Right ventricle myocardium inferior (tissue), 1 donor: ENCODE data around the gene COL4A1. TPM values are rescaled to one million over a fixed set of nuclear protein-coding genes. Genes with fewer than 3 reads are reported as not detected.

ENCODE experiments used
- ATAC-seq: fragments of 200-7000 bp; cut with Tn5 transposase; one replicate; pipeline ENCODE4 v1.9.1; 2020; ENCODE audit warnings: mild to moderate bottlenecking, moderate library complexity
- DNase-seq: peaks from one replicate; pipeline ENCODE4 v3.0.0; 2021; ENCODE audit errors: missing footprints
- intact Hi-C: fragments of 100-400 bp; cut with DNase I; formaldehyde crosslinking; loops from one replicate; pipeline ENCODE4 v1.11.0; 2022
- microRNA-seq: library from miRNA; unstranded; fragments of <30 nt; microRNA quantifications from one replicate; pipeline ENCODE4 v1.2.0, GENCODE V29; 2020
- total RNA-seq: library from RNA; stranded (reverse); fragmentation: NEBNext Ultra II Directional; extraction: Animal tissue kit (Norgen Biotek cat#: 25700); gene quantifications from one replicate; pipeline ENCODE4 v1.2.1, GENCODE V29; 2021
- donor health status: DM: no; HTN: yes; CAD: no; lungs with severe emphysema.

Gene COL4A1
- total RNA-seq, 1 donor from 2014 or later = 128 TPM

- no peak for ATAC-seq
- no peak for DNase-seq
- intact Hi-C loops = no loop called here
Measured at GRCh38 chr13:110110783-110111182, 196.2 kb downstream of the COL4A1 start.

- DNase-seq (peak; percentile 91), ATAC-seq (peak; percentile 87)
- intact Hi-C loops = loop anchor here (2.0 to 10.0 kb wide), 9 partner anchors 27 to 1148 kb away; partner anchors contain the start of gene IRS2
Measured at GRCh38 chr13:110109910-110110309, 197.0 kb downstream of the COL4A1 start.

DNA sequence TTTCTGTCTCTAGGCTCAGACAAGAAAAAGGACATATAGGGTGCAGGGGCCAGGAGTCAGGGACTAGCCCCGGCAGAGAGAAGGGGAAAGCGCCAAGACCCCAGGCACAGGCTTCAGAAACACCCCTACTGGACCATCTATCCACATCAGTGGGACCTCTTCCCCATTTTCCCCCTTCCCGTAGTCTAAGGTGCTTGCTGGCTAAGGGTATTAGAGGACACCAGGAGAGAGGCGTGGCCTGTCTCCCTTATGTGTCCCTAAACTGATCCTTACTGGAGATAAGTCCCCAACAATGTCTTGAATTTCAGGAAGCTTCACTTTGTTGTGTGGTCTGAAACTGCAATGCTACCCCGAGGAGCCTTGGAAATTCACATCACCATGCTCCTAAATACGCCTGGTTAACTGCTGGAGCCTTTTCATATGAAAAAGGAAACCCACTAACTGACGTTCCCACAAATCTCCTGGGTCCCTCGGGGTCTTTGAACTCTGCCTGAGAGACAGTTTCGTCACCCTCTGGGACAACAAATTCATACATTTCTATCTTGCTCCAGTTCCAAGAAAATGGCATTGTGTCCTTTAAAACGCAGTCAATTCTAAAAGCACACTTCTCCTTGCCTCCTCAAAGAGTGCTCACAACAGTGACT, 197.7 kb downstream of the COL4A1 start:
- ATAC-seq = no peak
- DNase-seq = no peak
- intact Hi-C loops = loop anchor here (2.0 to 10.0 kb wide), 9 partner anchors 28 to 1147 kb away; partner anchors contain the start of gene IRS2

DNA sequence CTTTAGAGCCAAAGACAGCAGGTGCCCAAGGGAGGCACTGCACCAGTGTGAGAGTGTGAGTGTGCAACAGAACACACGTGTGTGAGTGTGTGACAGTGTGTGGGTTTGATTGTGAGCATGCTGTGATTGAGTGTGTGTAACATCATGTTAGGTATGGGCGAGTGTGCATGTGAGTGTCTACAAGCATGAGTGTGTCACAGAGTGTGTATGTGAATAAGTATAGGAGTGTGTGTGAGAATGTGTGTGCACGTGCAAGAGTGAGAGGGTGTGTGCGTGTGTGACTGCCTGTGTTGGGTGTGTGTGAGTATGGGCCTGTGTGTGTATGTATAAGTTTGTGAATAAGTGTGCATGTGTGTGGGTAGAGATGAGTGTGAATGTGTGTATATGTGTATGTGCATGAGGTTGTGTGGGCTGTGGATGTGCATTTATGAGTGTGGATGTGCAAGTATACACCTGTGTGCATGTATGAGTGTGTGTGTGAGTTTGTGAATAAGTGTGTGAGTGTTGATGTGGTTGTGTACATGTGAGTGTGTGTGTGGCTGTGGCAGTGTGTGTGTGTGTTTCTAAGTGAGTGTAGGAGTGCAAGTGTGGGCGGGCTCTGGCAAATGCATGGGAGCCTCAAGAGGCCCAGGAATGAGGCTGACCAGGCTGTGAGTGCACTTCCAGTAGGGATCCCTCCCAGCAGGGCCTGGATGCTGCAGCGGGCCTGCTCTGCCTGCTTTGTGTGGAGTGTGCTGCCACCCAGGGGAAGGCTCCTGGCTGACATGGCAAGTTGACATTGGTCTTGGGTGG, 198.4 kb downstream of the COL4A1 start:
- DNase-seq = peak; percentile 89
- intact Hi-C loops = loop anchor here (2.0 to 10.0 kb wide), 9 partner anchors 28 to 1146 kb away; partner anchors contain the start of gene IRS2
- ATAC-seq = peak; percentile 92

DNA sequence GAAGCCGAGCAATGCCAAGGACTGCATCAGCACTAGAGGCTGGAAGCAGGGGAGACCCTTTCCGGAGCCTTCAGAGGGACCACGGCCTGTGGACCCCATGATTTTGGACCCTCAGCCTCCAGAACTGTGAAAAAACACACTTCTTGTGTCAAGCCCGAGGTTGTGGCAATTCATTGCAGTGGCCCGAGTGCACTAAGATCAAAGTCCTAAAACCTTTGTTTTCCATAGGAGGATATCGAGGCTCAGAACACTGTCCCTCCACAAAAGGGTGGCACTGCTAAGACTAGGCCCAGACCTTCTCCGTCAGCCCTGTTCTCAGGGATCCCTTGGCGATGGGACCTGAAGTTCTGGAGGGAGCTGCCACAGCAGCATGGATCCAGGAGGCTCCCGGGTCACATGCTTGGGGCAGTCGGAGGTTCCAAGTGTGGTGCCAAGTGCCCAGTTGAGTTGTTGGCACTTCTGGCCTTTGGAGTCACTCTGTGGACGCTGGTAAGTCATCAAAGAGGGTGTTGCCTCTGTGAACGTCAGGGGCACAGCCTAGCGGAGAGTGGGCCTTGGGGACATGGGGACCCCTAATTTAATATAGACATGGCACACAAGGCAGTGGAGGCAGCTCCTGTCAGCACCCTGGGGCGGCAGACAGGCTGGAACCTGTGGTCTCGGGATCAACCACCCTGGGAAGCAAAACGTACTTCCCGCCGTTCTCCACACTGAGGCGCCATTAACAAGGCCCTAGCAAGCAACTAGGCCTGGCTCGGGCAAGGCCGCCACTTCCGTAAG, 199.2 kb downstream of the COL4A1 start:
- DNase-seq (no peak), ATAC-seq (no peak)
- intact Hi-C loops = loop anchor here (2.0 to 10.0 kb wide), 9 partner anchors 29 to 1145 kb away; partner anchors contain the start of gene IRS2

DNA sequence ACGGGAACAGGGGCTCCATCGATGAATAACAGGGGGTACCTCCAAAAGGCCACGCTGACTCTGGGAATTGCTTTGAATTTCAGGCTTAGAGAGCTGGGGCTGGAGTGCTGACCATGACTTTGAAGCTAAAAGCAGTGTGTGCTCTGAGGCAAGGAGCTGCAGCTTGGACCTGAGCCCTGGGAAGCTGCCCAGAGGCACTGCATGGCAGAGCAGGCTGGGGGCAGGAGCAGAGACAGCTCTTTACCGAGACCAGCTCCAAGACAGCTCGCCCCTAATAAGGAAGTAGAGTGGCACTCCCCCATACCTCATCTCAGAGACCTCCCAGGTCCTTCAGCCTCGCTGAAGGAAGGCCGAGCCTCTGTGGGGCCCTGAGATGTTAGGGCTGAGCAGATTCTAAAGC, 200.2 kb downstream of the COL4A1 start:
- intact Hi-C loops = loop anchor here (5.0 to 10.0 kb wide), 7 partner anchors 84 to 1144 kb away; partner anchors contain the start of gene IRS2
- DNase-seq (no peak), ATAC-seq (peak; percentile 42)

DNA sequence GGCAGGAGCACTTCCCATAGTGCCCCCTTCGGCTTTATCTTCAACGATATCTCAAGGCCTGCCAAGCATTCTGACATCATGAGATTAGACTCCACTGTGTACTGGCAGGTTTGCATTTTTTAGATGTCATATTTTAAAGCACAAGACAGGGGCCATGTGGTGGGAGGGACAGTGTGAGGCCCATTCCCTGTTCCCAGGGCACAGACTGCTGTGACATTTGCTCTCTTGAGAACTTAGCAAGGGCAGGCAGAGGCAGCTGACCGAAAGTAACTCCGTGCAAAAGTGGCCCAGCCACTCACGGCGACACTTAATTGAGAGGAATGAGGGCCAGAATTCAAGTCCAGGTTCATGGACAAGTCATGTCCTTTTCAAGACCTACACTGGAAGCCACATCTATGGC, 201.8 kb downstream of the COL4A1 start:
- DNase-seq = no peak
- peak; percentile 21 for ATAC-seq
- intact Hi-C loops = loop anchor here (5.0 to 10.0 kb wide), 7 partner anchors 83 to 1143 kb away; partner anchors contain the start of gene IRS2

GRCh38 chr13:110103534-110103933, 203.4 kb downstream of the COL4A1 start:
- intact Hi-C loops = loop anchor here (10.0 kb wide), 3 partner anchors 229 to 959 kb away; no protein-coding TSS in a partner anchor
- ATAC-seq (no peak), DNase-seq (no peak)

GRCh38 chr13:110103026-110103425, 203.9 kb downstream of the COL4A1 start:
- no peak for DNase-seq
- intact Hi-C loops = loop anchor here (10.0 kb wide), 3 partner anchors 228 to 958 kb away; no protein-coding TSS in a partner anchor
- ATAC-seq = no peak

DNA sequence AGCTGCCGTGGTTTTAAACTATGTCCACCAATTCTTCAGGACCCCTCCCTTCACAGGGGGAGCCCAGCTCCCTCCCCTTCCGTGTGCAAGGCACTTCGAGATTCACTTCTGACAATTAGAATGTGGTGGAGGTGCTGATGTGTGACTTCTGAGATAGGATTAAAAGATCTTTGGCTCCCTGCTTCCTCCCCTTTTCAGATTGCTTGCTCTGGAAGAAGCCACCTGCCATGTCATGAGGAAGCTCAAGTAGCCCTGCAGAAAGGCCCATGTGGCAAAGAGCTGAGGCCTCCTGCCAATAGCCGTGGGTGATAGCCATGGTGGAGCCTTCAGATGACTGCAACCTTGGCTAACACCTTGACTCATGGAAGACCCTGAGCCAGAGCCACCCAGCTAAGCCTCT, 204.9 kb downstream of the COL4A1 start:
- ATAC-seq (no peak), DNase-seq (no peak)
- intact Hi-C loops = loop anchor here (10.0 kb wide), 3 partner anchors 227 to 957 kb away; no protein-coding TSS in a partner anchor

DNA sequence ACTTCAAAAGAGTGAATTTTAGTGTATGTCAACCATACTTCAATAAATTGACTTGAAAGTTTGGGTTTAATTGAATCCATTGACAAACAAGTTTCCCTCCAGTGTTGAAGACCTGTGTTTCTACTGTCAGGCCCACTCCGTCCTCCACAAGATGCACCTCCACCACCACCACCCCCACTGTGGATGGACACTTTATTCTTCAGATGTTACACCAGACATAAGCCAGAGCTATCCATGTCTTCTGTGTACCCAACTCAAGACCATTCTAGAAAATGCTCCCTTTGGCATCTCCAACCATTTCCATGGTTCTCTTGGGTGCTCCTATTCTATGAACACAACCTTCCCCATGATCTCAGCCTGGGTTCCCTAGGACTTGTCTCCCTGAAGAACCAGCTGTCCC, 207.0 kb downstream of the COL4A1 start:
- no peak for ATAC-seq
- intact Hi-C loops = loop anchor here (10.0 kb wide), 3 partner anchors 225 to 955 kb away; no protein-coding TSS in a partner anchor
- no peak for DNase-seq

Small RNAs within 50 kb of the gene (microRNA-seq; reads per million reads assigned to microRNA genes)
- not detected for gene MIR8073

Other genes starting within 250 kb of the COL4A1 start
- 126 TPM for gene COL4A2, start 127 bp upstream of the COL4A1 start, total RNA-seq